GM21786 (cell line): ENCODE measurements around the gene GMPS.

ENCODE experiments used
- ATAC-seq: cut with Tn5 transposase; IDR thresholded peaks from one replicate; pipeline ENCODE4 v1.9.1; 2021; ENCODE audit not compliant: unreplicated experiment

Gene GMPS

DNA sequence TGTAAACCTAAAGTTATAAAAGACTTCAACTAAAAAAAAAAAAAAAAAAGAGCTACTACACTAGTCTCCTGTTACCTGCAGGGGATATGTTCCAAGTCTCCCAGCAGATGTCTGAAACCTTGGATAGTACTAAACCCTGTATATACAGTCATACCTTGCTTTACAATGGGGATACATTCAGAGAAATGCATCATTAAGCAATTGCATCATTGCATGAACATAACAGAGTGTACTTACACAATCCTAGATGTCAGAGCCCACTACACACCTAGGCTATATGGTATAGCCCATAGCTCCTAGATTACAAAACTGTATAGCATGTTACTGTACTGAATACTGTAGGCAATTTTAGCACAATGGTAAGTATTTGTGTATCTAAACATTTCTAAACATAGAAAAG lies 119.1 kb downstream of the GMPS start:
- ATAC-seq = no peak

DNA sequence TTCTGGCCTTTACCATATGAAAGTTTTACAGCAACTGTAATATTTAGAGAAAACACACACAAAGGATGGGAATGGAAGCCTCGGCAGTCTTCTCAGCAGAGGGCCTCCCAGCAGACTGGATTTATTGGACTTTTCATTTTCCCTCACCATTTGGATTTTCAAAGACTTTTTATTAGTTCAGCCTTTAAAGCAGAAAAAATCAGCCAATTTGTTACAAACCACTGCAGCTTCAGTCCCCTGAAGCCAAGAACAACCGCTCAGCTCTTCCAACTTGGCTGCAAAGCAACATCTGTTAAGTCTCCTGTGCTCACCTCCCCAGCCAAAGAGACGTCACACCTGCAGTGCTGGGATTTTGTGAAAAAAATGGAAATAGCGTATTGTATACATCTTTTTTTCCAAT lies 120.8 kb downstream of the GMPS start:
- ATAC-seq = no peak

DNA sequence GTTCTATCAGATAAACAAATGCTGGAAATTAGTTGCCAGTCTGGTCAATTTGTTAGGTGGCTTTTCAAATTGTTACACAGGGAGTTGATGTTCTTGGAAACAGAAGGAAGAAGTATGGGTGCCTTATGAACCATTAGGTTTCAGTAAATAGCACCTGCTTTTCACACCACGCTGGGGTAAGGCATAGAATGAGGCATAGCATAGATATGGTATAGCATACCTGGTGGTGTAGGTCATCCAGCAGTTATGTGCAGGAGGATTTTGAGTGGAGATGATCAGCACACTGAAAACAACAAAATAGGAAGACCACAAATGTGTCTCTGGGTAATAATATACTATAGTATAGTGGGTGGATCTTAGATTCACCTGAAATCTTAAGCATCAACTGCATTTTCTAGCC lies 121.4 kb downstream of the GMPS start:
- ATAC-seq = no peak
